GM21367 (cell line): ENCODE results near the gene C1QL2.

Source experiments
- ATAC-seq: cut with Tn5 transposase; IDR thresholded peaks from one replicate; pipeline ENCODE4 v1.9.1; 2021; ENCODE audit not compliant: unreplicated experiment

Gene C1QL2

DNA sequence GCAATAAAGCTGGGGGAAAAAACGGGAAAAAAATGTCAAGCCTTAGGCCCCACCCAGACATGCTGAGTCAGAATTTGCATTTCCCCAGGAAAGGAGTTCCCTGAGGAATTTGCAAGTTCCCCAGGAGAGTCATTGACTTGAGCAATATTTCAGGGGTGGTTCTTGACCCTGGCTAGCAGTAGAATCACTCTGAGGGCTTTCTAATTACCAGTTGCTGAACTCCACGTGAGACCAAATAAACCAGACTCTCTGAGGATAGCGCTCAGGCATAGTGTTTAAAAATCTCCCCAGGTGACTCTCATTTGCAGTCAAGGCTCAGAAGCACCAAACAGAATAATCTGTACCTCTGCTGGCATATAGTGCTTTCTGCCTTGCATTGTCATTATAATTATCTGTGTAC is 48.7 kb downstream of the C1QL2 start:
- no peak for ATAC-seq

GRCh38 chr2:119108186-119108585 is 50.4 kb downstream of the C1QL2 start:
- no peak for ATAC-seq

DNA sequence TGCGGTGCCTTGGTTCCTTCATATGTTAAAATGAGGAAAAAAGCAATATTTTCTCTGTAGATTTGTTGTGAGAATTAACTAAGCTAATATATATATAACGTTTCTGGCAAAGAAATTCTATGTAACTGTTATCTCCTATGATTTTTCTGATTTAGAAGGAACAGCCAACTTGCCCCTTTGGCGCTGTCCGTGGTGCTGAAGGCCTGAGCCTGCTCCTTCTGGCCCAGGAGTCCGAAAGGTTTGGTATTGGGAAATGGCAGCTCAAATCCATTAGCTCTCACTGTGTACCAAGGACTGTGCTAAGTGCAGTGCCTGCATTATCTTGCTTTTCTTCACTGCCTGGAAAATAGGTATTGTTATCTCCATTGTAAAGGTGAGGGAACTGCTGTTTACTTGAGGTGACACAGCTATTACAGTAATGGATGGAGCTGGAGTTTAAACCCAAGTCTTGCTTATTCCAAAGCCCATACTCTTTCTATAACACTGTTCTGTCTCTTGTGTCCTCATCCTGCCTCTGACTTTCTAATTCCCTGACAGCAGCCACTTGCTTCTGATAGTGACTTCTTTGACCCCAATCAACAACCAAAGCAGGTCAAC is 52.2 kb downstream of the C1QL2 start:
- no peak for ATAC-seq
